ENCODE data around the gene PAPPA.

PAPPA gene

DNA sequence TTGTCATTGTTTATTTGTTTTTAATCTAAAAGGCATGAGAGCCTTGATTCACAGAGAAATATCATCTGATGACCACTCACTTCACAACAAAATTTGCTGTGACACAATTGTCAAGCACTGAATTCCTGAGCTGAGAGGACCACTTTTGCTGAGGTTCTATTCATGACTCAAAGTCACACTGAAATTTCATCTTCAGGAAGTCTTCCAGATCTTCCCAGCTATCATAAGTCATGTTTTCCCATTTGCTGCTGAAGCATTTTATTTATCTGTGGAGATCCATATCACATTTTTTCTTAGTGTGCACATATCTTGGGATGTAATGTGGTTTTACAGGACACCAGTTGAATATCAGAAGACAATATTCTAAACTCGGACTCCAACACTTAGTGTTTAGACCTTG is 278.5 kb downstream of the PAPPA start:
- DNase-seq = no peak

DNA sequence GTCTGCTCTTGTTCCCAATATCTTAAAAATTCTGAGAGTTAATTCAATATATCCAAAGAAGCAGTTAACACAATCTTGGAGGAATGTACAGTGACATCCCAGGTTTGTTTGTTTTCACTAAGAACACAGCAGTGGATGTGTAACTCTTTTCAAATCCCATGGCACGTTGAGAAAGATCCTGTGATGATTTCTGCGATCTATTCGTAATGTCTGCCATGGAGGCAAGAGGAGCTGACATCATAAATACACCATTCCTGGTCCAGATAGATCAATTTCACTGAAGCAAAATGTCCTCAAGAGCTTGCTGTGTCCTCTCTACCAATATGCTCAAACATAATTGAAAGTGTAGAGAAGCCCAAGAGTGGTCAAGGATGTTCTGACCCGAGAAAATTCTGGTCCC is 280.7 kb downstream of the PAPPA start:
- DNase-seq = no peak

DNA sequence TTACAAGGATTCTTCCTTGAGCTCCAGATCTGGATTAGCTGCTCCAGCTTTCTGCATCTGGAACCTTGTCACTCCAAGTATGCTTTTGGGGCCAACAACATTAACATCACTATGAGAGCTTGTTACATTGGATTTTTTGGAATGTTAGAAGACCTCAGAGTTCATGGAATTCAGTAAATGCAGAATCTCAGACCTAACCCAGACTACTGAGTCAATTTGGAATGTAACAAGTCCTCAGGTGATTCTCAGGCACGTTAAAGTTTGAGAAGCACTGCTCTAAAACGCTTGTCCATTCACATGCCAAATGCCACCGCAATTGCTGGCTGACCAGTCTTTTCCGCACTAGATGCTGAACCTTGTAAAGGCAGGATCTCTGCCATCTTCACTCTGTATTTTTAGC is 282.1 kb downstream of the PAPPA start:
- DNase-seq = no peak

DNA sequence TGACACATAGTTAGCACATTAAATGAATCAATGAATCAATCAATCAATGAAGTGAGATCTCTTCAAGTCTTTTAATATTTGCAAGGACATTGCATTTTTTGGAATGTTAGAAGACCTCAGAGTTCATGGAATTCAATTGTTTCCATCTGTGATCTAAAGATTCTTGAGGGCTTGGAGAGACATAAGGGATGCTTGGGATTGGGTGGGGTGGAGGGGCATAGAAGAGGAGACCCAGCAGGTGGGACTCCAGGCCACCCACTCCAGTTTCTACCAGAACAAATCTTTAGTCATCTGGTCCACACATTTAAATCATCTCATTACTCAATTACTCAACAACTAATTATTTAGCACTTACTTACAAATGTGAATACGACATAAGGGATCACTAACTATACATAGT is 282.5 kb downstream of the PAPPA start:
- DNase-seq = no peak

DNA sequence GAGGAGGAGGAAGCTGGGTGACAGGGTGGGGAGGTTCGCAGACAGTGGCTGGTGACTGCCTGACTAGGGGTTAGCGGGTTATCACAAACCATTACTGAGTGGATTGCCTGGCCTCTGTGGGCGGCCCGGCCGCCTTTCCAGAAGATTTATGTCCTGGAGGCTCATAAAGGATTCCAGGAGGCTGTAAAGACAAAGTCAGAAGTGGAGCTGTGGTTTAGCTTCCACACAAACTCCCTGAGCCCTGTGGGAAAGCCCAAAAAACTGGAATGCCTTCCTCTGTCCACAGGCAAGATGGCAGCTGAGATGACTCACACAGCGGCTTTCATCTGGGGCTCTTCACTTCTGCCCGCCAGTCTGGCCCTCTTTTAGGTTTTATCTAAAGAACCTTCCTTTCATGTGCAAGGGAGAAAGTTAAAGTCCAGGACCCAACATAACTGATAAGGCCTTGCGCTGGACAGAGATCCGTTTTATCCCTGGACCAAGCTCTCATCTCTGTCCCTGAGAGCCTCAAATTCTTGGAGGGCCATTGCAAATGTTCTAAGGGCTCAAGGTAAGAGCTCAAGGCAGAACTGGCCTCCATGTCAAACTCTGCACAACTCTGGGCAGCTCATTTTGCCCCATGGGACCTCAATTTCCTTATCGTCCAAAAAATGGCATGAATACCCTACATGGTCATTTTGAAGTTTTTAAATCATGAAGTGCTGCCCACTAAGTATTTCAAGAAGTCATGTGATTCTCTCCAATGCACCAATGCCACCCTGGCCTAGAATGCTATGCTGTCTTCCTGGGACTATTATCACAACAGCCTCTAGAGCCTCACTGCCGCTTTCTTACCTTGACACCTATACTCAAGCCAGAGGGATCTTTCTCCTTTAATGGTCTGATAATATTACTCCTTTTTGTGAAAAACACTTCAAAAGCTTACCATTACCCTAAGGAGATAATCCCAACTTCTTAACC is 284.1 kb downstream of the PAPPA start:
- DNase-seq = no peak

DNA sequence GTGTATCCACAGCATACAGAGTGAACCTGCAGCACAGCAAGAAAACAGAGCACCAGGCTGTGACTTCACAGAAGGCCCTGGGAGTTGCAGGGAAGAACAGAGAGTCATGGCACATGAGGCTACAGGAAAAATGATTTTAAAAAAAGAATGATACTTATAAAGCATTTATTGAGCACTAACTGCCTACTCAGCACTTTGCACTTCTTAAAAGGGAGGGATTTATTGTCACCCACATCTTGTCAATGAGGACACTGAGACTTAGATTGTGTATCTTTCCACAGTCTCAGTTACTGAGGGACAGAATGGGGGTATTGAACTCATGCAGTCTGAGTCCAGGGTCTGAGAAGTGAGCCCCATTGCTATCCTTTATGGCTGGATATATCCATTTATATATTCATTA is 288.9 kb downstream of the PAPPA start:
- no peak for DNase-seq

DNA sequence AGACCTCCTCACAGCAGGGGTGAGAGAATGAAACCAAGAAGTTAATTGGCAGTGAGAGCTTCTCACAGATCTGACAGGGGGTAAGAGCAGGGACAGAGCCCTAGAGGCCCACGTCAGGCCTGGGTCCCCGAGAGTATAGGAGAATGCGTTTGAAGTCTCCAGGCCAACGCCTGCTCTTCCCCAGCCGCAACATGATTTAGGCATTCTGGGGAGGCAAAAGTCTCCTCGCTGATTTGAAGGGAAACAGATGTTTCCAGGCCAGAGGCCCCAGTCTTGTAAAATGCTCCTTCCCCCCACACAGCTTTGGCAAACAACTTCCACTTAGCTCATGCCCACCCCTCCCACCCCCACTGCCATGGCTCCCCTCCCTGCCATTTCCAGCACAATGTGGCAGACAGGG is 294.3 kb downstream of the PAPPA start:
- DNase-seq = no peak

DNA sequence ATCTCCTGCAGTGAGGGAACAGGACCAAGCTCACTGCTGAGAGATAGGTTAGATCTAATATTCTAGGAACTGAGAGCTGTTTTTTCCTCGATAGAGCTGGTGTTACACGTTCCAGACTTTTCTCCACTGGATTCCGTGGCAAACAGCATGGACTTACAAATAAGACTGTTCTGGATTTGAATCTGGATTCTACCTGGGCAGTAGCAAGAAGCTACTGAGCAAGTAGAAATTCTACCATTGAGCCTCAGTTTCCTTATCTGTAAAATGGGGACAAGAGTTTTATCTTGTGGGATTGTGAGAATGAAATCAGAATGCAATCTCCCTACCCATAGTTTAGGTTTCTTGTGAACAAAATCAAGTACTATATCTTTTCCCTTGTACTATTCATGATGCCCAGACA is 294.8 kb downstream of the PAPPA start:
- no peak for DNase-seq

DNA sequence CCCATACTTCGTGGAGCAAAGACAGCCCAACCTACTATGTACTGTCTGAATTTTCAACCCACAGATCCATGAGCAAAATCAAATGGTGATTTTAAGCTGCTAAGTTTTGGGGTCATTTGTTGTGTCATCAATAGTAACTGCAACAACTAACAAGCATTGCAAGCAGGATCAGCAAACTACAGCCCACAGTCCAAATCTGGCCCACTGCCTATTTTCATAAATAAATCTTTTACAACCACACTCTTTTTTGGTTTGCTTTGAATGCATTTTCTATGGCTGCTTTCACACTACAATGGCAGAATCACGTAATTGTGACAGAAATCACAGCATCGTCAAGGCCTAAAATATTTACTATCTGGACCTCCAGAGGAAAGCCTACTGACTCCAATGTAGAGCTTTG is 296.4 kb downstream of the PAPPA start:
- DNase-seq = no peak

DNA sequence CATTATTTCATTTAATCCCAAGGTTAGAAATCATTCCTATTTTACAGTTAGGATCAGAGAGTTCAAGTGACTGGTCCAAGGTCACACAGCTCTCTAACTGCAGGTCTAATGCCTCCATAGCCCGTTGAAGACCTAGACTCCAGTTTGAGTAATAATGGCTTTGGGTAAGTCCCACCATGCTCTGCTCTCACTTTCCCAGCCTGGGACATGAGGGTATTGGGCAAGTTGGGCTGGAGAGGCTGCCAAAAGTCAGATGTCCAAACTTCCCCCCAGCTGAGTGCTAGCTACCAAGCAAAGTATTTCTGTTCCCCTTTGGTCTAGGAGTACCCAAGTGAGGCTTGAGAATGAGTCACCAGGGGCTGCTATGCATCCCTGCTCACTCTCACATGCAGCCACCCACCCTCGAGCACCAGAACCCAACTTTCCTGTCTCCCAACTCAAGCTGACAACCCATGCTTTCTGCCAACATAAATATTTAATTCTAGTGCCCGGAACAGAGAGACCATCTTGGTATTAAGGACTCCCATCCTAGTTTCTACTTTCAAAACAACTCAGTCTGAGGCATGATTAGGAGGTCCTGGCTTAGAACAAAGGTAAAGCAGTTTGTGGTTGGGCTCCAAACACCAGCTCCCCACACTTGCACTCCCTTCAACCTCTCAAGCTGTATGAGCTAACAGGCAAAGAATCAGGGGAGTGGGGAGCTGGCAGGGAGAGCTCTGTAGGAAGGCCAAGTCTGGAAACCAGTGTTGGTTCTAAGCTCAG is 297.0 kb downstream of the PAPPA start:
- DNase-seq = no peak

DNA sequence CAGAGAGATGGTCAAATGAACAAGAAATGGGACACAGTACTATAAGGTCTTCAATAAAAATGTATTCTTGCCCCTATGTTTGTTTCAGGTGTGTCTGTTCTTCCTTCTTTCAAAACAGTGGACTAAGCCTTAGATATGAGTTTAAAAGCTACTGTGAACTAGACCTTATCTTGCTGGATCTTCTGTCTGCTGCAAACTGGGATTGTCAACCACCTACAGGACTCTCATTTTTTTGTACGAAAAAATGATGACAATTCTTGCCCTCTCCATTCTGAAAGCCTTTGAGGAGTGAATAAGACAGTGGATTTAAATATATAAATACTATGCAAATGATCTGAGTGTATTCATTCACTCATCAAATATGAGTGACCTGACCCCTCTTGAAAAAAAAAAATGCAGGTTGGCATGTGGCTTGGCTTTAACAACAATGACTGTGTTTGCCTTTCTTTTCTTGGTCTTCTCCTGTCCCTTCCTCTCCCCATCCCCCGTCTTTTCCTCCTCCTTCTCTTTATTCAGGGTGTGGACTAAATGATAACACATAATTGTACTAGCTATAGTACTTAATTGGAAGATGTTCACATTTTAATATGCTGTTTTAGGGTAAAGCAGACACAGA is 298.0 kb downstream of the PAPPA start:
- no peak for DNase-seq

Measured in NCI-H2081 treated with DMSO at 0.1 percent for 48 hours (cell line).